AG10803 (cell line): ENCODE results near the gene CFAP97.
A peak's percentile ranks its signal among the peaks of the same experiment; 100 is the strongest.

ENCODE experiments used
- DNase-seq: peaks from one replicate; pipeline ENCODE4 v3.0.0; 2010; ENCODE audit warnings: low read depth
- H3K4me3 ChIP-seq: 2 replicates; pipeline ENCODE4 v1.5.1; 2011; ENCODE audit warnings: mild to moderate bottlenecking, low read length, control low read depth
- TF ChIP-seq, protein P1 (sequence below): conservative IDR thresholded peaks from 2 replicates; pipeline ENCODE4 v1.5.1; 2011; ENCODE audit warnings: mild to moderate bottlenecking, low read length, control low read depth, inconsistent platforms

CFAP97 gene

DNA sequence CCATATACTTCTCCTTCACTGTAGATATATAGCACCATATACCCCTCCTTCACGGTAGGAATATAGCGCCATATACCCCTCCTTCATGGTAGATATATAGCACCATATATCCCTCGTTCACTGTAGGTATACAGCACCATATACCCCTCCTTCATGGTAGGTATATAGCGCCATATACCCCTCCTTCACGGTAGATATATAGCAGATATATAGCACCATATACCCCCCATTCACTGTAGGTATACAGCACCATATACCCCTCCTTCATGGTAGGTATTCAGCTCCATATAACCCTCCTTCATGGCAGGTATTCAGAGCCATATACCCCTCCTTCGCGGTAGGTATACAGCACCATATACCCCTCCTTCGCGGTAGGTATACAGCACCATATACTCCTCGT lies 18.1 kb upstream of the CFAP97 start:
- TF ChIP-seq, protein P1, sequence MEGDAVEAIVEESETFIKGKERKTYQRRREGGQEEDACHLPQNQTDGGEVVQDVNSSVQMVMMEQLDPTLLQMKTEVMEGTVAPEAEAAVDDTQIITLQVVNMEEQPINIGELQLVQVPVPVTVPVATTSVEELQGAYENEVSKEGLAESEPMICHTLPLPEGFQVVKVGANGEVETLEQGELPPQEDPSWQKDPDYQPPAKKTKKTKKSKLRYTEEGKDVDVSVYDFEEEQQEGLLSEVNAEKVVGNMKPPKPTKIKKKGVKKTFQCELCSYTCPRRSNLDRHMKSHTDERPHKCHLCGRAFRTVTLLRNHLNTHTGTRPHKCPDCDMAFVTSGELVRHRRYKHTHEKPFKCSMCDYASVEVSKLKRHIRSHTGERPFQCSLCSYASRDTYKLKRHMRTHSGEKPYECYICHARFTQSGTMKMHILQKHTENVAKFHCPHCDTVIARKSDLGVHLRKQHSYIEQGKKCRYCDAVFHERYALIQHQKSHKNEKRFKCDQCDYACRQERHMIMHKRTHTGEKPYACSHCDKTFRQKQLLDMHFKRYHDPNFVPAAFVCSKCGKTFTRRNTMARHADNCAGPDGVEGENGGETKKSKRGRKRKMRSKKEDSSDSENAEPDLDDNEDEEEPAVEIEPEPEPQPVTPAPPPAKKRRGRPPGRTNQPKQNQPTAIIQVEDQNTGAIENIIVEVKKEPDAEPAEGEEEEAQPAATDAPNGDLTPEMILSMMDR, result no peak
- H3K4me3 ChIP-seq, result no peak overlapping the region
- no peak for DNase-seq

- TF ChIP-seq, protein P1, result no peak
- no peak overlapping the region for H3K4me3 ChIP-seq
- no peak for DNase-seq
These were observed 17.7 kb upstream of the CFAP97 start for GRCh38 chr4:185221491-185221890.

GRCh38 chr4:185219551-185220344 lies 15.9 kb upstream of the CFAP97 start:
- TF ChIP-seq, protein P1, result no peak
- DNase-seq, result peak; percentile 91
- H3K4me3 ChIP-seq, result no peak overlapping the region

- no peak overlapping the region for H3K4me3 ChIP-seq
- DNase-seq, result no peak
- TF ChIP-seq, protein P1, result no peak
These were observed 14.5 kb upstream of the CFAP97 start for GRCh38 chr4:185218312-185218711.

DNA sequence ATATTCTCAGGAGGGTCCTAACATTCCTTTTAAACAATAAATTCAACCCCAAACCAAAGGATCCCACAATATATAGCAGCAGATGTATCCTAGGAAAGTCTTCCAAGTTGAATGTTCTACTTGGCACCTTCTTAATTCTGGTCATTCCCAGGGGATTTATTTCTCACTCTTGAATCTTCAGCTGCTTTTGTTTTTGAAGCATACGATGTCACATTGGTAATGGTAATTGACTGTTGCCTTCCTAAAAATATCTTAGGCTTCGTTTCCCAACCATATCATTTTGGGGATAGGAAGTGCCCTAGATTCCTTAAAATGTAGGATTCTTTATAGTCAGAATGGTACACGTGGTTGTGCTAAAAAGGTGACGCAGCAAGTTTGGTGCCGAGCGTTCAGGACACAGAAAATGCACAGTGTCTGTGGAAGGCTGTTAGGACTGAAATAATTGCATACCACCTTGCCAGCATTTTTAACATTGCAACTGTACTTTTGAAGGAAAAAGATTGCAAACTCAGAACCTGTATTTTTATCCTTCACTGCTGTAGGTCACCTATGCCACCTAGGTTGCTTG lies 13.7 kb upstream of the CFAP97 start:
- no peak for DNase-seq
- H3K4me3 ChIP-seq, result no peak overlapping the region
- TF ChIP-seq, protein P1, result no peak

GRCh38 chr4:185215261-185215660 lies 11.5 kb upstream of the CFAP97 start:
- no peak overlapping the region for H3K4me3 ChIP-seq
- TF ChIP-seq, protein P1, result no peak
- DNase-seq, result peak; percentile 72

- TF ChIP-seq, protein P1, result no peak
- H3K4me3 ChIP-seq, result no peak overlapping the region
- DNase-seq, result no peak
These were observed 10.1 kb upstream of the CFAP97 start for GRCh38 chr4:185213877-185214276.
